OCI-LY7 (cell line): ENCODE data around the gene SRSF7. TPM values are rescaled to one million over a fixed set of nuclear protein-coding genes. Genes with fewer than 3 reads are reported as not detected.

Experiments
- BruUV-seq: library from RNA; stranded (reverse); fragments of 400-500 nt; replicated peaks from 2 replicates; lab custom pipeline; 2021; lab: Mats Ljungman, UMichigan
- CTCF ChIA-PET: fragments of 300-600 bp; sonication (Branson Sonifier 250); formaldehyde crosslinking; loops from one replicate; lab custom pipeline; 2022; ENCODE audit warnings: antibody characterized with exemption; ENCODE audit not compliant: unreplicated experiment; lab: Charles Lee
- POLR2A ChIA-PET: fragments of 300-600 bp; sonication (Branson Sonifier 250); formaldehyde crosslinking; loops from one replicate; lab custom pipeline; 2022; ENCODE audit warnings: antibody characterized with exemption; lab: Charles Lee
- DNase-seq: peaks from one replicate; pipeline ENCODE4 v3.0.0-alpha.2; 2015; ENCODE audit warnings: low spot score
- H2AFZ ChIP-seq: fragments of 200-600 bp; sonication (generic), shearing (Covaris generic); 2 replicates; pipeline ENCODE4 v1.6.1; 2014; ENCODE audit warnings: mild to moderate bottlenecking, antibody characterized with exemption, low read length, moderate library complexity
- H3K27ac ChIP-seq: fragments of 200-600 bp; sonication (generic); 2 replicates; pipeline ENCODE4 v1.5.1; 2014; ENCODE audit warnings: mixed run types, low read depth, mild to moderate bottlenecking, moderate library complexity, low read length, inconsistent platforms; ENCODE audit not compliant: poor library complexity, severe bottlenecking
- H3K36me3 ChIP-seq: fragments of 200-600 bp; sonication (generic); 2 replicates; pipeline ENCODE4 v1.6.1; 2014; ENCODE audit warnings: mild to moderate bottlenecking, antibody characterized with exemption, low read length, moderate library complexity, mixed read lengths; ENCODE audit not compliant: insufficient read depth
- H3K4me1 ChIP-seq: fragments of 200-600 bp; sonication (generic); 2 replicates; pipeline ENCODE4 v1.5.1; 2014; ENCODE audit warnings: mild to moderate bottlenecking, low read length; ENCODE audit not compliant: insufficient read depth, poor library complexity, severe bottlenecking
- H3K4me2 ChIP-seq: fragments of 200-600 bp; sonication (generic); 2 replicates; pipeline ENCODE4 v1.6.1; 2014; ENCODE audit warnings: mild to moderate bottlenecking, low read length
- H3K4me3 ChIP-seq: fragments of 200-600 bp; sonication (generic); 2 replicates; pipeline ENCODE4 v1.5.1; 2014; ENCODE audit warnings: mild to moderate bottlenecking, low read depth, low read length; ENCODE audit not compliant: poor library complexity, severe bottlenecking
- H3K79me2 ChIP-seq: fragments of 200-600 bp; sonication (generic); 2 replicates; pipeline ENCODE4 v1.6.1; 2016; ENCODE audit warnings: low read depth, mild to moderate bottlenecking, low read length, moderate library complexity, mixed read lengths; ENCODE audit not compliant: insufficient read depth
- H3K9me2 ChIP-seq: fragments of 200-600 bp; sonication (generic); 2 replicates; pipeline ENCODE4 v1.6.1; 2016; ENCODE audit warnings: mild to moderate bottlenecking, low read length, mixed read lengths; ENCODE audit not compliant: insufficient read depth
- H3K9me3 ChIP-seq: fragments of 200-600 bp; sonication (generic); 2 replicates; pipeline ENCODE4 v1.6.1; 2014; ENCODE audit warnings: mild to moderate bottlenecking, mixed run types, low read length, mixed read lengths
- H4K20me1 ChIP-seq: fragments of 200-600 bp; sonication (generic); 2 replicates; pipeline ENCODE4 v1.6.1; 2014; ENCODE audit warnings: mild to moderate bottlenecking, antibody characterized with exemption, low read length, moderate library complexity, mixed read lengths; ENCODE audit not compliant: insufficient read depth
- EZH2phosphoT487 ChIP-seq: fragments of 200-600 bp; sonication (generic); IDR thresholded peaks from 2 replicates; pipeline ENCODE4 v1.6.1; 2018; ENCODE audit warnings: low read depth, borderline replicate concordance, mild to moderate bottlenecking, mixed run types, antibody characterized with exemption, low read length, moderate library complexity, mixed read lengths
- intact Hi-C: fragments of 100-400 bp; cut with micrococcal nuclease; formaldehyde crosslinking; loops from one replicate; pipeline ENCODE4 v1.10.0; 2022; ENCODE audit not compliant: unreplicated experiment
- total RNA-seq, 2 experiments: library from RNA; depleted of rRNA in 1 of 2; stranded (reverse); fragments of >200 nt in 1 of 2; shearing (Covaris generic) in 1 of 2; gene quantifications; 2 replicates each; pipeline ENCODE4 v1.2.3, GENCODE V29; 2014 to 2022
- TF ChIP-seq, protein P1 (sequence below): fragments of 200-600 bp; sonication (generic); conservative IDR thresholded peaks from 2 replicates; pipeline ENCODE4 v1.5.1; 2014; ENCODE audit warnings: mild to moderate bottlenecking, antibody characterized with exemption, low read length, moderate library complexity, mixed read lengths

Gene SRSF7
- total RNA-seq, 2 experiments from 2014 or later = 320 to 337 TPM

DNA sequence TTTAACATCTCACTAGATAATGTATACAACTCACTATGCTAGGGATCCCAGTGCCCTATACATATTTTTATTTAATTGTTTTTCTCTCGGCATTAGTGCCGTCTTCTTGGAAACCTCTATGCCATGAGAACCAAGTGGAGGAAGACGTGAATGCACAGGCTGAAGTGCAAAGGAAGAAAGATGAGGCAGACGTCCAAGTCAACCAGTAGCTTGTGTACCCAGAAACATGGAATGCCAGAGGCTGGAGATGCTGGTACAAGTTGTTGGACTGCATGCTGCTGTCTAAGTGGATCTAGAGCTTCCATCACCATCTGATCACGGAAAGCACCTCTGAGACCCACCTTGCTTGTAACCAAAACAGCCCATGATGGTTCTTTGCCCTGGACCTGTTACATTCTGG is 14.4 kb upstream of the SRSF7 start:
- no TSS peak for BruUV-seq
- TF ChIP-seq, protein P1, sequence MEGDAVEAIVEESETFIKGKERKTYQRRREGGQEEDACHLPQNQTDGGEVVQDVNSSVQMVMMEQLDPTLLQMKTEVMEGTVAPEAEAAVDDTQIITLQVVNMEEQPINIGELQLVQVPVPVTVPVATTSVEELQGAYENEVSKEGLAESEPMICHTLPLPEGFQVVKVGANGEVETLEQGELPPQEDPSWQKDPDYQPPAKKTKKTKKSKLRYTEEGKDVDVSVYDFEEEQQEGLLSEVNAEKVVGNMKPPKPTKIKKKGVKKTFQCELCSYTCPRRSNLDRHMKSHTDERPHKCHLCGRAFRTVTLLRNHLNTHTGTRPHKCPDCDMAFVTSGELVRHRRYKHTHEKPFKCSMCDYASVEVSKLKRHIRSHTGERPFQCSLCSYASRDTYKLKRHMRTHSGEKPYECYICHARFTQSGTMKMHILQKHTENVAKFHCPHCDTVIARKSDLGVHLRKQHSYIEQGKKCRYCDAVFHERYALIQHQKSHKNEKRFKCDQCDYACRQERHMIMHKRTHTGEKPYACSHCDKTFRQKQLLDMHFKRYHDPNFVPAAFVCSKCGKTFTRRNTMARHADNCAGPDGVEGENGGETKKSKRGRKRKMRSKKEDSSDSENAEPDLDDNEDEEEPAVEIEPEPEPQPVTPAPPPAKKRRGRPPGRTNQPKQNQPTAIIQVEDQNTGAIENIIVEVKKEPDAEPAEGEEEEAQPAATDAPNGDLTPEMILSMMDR = no peak
- TF ChIP-seq EZH2phosphoT487 = no peak

DNA sequence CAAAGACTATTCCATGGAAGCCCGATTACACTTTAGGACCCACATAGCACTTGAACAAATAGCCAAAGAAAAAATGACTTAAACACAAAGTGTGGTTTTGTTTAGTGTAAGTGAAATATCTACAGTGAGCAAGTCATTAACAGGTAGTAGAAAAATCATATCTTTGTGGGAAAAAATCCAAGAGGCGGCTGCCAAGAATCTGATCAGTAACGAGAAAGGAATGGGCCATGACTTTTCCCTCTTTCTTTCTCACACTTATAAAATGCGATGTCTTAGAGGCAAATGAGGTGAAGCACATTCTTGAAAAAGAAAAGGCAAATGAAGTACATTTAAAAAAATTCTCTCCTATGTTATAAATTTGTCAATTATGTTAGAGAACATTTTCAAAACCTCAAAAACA is 14.0 kb upstream of the SRSF7 start:
- intact Hi-C loops = no loop called here
- no TSS peak for BruUV-seq
- CTCF ChIA-PET = no interaction called here

More for the DNA sequence above, 14.4 kb upstream of the SRSF7 start:
- Histone ChIP-seq H3K9me3 (no peaks in the 10 kb centered on the region), H3K36me3 (no peaks in the 10 kb centered on the region), H3K9me2 (no peaks in the 10 kb centered on the region), H3K27ac (no peak overlapping the region), H4K20me1 (no peaks in the 10 kb centered on the region), H3K4me2 (no peak overlapping the region), H3K4me1 (no peaks in the 10 kb centered on the region), H2AFZ (no peak overlapping the region), H3K79me2 (no peaks in the 10 kb centered on the region), H3K4me3 (no peak overlapping the region)
- POLR2A ChIA-PET = no interaction called here
- no peak for DNase-seq
- intact Hi-C loops = no loop called here
- CTCF ChIA-PET = no interaction called here

DNA sequence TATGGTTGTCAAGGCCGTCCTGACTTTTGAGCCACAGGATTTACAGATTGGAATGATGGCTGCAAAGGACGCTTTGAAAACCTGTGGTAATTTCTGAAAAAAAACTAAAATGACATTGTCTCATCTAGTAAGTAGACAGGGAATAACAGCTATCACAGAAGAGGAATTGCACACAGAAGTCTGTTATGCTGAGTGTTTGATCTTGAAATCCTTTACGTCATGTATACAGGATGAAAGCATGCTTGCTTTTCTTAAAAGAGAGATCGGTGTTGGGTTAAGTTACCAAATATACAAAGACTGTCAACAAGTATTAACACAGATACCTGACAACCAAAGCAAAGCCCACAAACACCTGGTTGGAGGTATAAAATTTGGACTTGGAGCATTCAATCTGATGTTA is 12.6 kb upstream of the SRSF7 start:
- no peak overlapping the region for H3K4me2 ChIP-seq

More for the DNA sequence above, 14.0 kb upstream of the SRSF7 start:
- POLR2A ChIA-PET = interaction anchor here (3.2 kb wide), 1 partner anchor 14 kb away, joined by 16 read pairs; the partner anchor contains the start of gene SRSF7
- H2AFZ ChIP-seq = no peak overlapping the region
- DNase-seq = no peak
- H3K9me2 ChIP-seq = no peaks in the 10 kb centered on the region
- no peak overlapping the region for H3K27ac ChIP-seq
- no peaks in the 10 kb centered on the region for H3K4me1 ChIP-seq
- H3K9me3 ChIP-seq = no peaks in the 10 kb centered on the region
- H3K4me2 ChIP-seq = no peak overlapping the region
- H3K4me3 ChIP-seq = no peak overlapping the region
- H3K36me3 ChIP-seq = no peaks in the 10 kb centered on the region
- no peaks in the 10 kb centered on the region for H4K20me1 ChIP-seq
- TF ChIP-seq EZH2phosphoT487 = no peak
- TF ChIP-seq, protein P1 = no peak
- no peaks in the 10 kb centered on the region for H3K79me2 ChIP-seq

More for the DNA sequence above, 12.6 kb upstream of the SRSF7 start:
- BruUV-seq = no TSS peak
- intact Hi-C loops = no loop called here
- no peaks in the 10 kb centered on the region for H3K36me3 ChIP-seq
- no peak for DNase-seq
- no peak overlapping the region for H3K4me3 ChIP-seq
- no peaks in the 10 kb centered on the region for H4K20me1 ChIP-seq
- ChIA-PET CTCF (no interaction called here), POLR2A (interaction anchor here (0.6 to 3.2 kb wide), 3 partner anchors 12 to 56 kb away, joined by 3 to 16 read pairs (median 4); partner anchors contain the start of gene SRSF7)
- H2AFZ ChIP-seq = no peak overlapping the region
- no peak overlapping the region for H3K27ac ChIP-seq
- no peaks in the 10 kb centered on the region for H3K79me2 ChIP-seq
- H3K9me3 ChIP-seq = no peaks in the 10 kb centered on the region
- TF ChIP-seq, protein P1 = no peak
- no peak for TF ChIP-seq EZH2phosphoT487
- H3K9me2 ChIP-seq = no peaks in the 10 kb centered on the region
- no peaks in the 10 kb centered on the region for H3K4me1 ChIP-seq
